NCI-H2107 treated with DMSO at 0.1 percent for 48 hours (cell line): ENCODE results near the gene OR6B3.
A peak's percentile ranks its signal among the peaks of the same experiment; 100 is the strongest.

Experiments
- DNase-seq: peaks from one replicate; lab custom pipeline; 2025; ENCODE audit not compliant: unreplicated experiment; lab: John Stamatoyannopoulos, UW

Gene OR6B3

DNA sequence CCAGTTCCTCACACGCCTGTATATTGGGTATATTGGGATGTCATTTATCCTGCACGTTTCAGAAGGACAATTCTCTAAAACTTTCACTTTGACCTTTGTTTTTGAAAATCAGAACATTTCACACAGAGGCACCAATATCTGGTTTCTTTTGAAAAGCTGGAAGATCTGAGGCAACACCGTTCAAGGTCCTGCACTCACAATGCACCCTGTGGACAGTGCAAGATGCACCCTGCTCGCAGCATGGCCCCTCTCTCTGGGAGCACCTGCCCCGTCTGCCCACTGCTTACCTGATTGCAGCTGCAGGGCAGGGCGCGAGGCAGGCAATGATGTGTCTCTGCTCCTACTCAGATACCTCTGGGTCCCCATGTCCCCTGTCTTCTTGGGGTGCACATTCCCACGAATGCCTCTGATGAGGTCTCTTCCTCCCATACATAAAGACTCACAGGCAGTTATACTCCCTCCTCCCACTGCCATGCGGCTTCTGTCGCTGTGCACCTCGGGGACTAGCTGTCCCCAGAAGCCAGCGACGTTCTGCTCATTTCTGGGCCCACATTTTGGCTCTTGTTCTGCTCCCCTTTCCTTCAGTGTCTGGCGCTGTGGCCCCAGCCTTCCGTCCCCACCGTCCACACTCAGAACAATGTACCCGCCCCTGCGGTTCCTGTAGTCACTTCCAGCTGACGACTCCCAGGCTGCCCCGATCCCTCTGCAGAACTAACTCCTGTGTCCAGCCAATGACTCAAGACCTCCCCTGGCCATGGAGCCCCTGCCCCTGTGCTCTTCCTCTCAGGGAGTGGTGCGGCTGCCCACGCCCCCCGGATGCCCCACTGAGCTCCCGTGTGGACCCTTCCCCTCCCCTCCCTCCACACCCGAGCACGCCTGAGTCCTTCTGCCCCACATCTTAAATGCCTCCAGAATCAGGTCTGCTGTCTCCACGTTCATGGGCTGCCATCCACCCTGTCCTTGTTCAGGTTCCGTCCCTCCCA, at the start of gene OR6B3:
Gene OR6B3, minus strand, starts transcription at position 349 of the 983 bp plus-strand sequence.
- DNase-seq: no peak

DNA sequence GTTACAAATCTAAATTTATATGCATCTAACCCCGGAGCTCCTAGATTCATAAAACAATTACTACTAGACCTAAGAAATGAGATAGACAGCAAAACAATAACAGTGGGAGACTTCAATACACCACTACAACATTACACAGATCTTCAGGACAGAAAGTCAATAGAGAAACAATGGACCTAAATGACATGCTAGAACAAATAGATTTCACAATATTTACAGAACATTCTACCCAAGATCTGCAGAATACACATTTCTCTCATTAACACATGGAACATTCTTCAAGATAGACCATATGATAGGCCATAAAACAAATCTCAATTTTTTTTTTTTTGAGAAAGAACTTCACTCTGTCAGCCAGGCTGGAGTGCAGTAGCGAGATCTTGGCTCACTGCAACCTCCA, 45.0 kb upstream of the OR6B3 start:
- DNase-seq: no peak

DNA sequence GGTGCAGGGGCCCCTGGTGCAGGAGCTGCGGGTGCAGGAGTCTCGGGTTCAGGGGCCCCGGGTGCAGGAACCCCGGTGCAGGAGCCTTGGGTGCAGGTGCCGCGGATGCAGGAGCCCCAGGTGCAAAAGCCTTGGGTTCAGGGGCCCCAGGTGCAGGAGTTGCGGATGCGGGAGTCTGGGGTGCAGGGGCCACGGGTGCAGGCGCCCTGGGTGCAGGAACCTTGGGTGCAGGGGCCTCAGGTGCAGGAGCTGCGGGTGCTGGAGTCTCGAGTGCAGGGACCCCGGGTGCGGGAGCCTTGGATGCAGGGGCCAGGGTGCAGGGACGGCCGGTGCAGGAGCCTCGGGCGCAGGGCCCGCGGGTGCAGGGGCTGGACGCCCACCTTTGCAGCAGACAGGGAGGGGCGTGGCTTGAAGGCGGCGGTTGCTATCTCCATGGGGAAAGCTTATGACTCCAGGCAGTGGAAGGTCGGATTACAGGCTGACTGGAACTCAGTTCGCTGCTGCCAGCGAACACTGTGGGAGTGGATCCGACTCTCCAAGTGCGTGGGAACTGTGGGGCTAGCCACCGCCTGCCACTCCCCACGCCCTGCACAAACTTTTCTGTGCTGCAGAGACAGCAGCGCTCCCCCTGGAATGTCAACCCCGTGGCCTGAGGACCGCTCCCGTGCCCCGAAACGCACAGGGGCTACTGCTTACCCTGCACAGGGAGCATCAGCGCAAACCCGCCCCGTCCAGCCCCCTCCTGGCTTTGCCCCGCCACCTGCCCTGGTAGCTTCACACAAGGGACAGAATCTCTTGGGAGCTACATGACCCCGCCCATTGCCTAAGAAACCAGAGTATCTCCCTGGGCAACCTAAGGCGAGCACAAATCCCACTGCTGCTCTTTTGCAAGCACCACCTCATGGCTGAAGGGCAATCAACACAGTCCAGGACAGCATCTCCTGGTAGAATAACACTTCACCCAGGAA, 42.5 kb upstream of the OR6B3 start:
- DNase-seq: peak; percentile 23

DNA sequence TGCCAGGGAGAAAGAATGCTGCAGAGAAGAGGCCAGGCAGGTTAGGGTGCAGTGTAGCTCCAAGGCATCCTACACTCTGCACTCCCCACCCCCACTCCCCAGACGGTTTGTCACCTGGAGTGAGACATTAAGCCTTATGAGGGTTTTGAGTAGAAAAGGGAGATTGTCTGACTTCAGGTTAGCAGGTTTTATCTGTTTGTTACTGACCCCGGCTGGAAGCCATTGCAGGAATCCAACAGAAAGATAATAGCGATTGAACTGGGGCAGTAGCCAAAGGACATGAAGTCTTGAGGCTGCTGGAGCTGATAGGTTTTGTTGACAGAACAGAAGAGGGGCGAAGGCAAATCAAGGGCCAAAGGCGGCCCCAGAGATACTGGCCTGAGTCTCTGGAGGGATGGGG, 36.0 kb upstream of the OR6B3 start:
- DNase-seq: no peak

DNA sequence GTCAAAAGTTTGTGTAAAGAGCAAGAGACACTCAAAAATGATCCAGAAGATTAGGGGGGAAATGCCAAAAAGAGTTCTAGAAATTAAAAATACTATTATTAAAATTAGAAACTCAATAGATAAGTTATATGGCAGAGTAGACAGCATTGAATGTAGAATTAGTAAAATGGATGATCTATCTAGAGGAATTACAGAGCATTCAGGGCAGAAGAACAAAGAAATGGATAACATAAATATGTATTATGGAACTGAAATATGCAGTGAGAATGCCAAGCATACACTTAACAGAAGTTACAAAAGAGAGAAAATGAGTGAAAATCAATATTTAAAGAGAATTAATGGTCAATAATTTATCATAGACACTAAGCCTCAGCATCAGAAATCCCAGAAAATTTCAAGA, 33.2 kb upstream of the OR6B3 start:
- DNase-seq: no peak

DNA sequence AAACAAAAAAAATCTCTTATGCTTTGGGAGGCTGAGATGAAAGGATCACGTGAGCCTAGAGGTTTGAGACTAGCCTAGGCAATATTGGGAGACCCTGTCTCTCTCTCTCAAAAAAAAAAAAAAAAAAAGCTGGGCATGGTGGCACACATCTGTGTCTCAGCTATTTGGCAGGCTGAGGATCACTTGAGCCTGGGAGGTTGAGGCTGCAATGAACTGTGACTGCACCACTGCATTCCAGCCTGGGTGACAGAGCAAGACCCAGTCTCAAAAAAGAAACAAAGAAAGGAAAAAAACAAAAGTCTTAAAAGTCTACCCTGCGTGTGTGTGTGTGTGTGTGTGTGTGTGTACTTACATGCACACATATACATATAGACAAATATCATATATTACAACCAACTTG, 25.3 kb upstream of the OR6B3 start:
- DNase-seq: no peak

DNA sequence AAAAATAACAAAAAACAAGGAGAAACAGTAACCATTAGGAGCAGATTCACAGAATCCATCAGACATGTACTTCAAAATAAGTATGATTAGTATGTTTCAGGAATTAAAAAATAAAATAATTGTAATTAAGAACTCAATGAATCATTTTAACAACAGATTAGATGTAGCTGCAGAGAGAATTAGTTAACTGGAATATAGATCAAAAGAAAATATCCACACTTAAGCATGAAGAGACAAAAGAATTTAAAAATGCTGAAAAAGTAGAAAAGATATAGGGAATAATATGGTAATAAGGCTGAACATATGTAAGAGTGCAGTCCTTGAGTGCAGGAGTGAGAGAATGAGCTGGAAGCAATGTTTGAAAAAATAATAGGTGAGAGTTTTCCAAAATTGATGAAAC, 24.1 kb upstream of the OR6B3 start:
- no peak for DNase-seq

DNA sequence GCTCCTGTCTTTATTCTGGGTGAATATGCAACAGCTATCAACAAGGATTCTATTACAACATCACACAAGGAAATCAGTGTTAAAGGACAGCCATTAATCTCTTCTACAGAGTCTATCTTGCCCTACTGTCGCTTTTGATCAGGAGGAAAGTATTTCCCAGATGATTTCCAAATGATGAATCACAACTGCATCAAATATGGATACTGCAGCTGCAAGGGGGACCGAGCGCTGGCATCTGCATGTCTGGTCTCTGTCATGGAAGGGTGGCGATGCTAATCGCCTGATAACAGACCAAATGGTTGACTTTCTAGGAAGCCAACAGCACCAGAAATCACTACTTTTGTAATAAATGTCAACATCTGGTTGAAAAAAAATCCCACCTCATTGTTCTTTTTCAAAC, 21.2 kb upstream of the OR6B3 start:
- DNase-seq: no peak

DNA sequence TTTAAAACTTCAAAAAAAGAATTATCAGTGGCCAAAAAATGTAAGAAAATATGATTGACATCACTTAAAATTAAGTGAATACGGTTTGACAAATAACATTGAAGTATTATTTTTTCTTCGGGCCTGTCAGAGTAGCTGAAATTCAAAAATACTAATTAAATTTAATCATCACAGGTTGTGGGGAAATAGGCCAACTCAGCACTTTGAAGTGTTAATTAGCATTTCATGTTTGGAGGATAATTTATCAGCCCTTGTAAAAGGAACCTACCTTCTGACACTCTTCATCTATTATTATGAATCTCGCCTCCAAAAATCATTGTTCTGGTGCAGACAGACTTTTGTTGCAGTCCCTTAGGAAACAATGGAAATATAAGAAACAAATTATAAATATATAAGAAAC, 17.6 kb upstream of the OR6B3 start:
- DNase-seq: no peak

DNA sequence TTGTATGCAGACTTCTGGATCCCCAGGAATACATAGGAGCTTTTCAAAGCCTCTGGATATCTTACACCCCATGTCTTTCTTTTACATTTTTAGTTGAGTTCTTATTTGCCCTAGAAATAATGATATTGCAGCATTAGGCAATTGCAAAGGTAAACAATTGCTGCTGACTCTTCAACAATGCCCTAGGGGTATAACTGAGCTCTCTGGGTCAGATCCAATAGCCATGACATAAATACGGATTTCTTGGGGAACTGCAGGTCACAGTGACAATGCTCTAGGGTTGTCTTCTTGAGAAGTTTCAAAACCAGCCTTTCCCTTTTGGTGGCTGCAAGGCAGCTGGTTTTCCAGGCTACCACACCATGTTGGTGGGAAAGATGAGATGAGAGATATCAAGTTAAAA, 16.5 kb upstream of the OR6B3 start:
- no peak for DNase-seq

DNA sequence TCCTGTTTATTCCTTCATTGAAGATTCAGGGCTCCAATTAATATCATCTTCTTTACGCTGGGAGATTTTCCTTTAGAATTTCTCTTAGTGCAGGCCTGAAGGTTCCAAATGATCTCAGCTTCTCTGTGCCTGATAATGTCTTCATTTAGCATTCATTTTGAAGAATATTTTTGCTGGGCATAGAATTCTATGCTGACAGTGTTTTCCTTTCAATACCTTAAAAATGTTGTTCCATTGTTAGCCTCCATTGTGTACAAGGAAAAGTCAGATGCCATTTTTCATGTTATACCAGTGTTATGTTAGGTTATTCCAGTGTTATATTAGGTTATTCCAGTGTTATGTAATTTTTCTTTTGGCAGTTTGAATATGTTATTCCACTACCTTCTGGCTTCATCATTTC, 14.9 kb upstream of the OR6B3 start:
- no peak for DNase-seq

DNA sequence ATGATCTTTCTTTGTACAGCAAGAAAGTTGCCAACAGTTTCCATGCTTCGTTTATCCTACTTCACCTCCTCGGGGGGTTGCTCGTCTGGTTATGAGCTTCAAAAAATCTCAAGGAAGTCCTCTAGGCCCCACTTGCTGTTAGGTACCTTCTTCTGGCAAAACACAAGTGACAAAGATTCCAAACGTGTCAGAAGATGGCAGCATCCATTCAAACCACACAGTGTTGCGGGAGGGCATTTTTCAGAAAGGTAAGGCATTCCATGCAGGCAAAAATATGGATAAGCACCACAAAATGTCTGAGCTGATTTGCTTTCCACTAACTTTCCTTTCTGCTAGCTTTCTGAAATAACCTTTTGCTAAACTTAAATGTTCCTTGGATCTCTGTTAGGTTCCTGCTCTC, 13.2 kb upstream of the OR6B3 start:
- DNase-seq: no peak

DNA sequence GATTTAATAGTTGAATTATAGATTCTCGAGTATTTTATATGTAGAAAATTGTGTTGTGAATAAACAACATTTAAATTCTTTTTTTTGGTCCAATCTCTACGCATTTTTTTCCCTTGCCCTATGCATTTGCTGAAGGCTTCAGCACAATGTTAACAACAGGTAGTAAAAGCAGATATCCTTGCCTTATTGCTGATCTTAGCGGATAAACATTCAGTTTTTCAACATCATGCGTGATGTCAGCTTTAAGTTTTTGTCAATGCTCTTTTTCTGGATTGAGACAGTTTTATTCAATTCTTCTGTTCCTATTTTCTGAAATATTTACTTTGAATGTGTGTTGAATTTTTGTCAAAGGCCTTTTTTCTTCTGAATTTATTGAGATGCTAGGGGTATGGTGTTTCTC, 11.6 kb upstream of the OR6B3 start:
- no peak for DNase-seq

DNA sequence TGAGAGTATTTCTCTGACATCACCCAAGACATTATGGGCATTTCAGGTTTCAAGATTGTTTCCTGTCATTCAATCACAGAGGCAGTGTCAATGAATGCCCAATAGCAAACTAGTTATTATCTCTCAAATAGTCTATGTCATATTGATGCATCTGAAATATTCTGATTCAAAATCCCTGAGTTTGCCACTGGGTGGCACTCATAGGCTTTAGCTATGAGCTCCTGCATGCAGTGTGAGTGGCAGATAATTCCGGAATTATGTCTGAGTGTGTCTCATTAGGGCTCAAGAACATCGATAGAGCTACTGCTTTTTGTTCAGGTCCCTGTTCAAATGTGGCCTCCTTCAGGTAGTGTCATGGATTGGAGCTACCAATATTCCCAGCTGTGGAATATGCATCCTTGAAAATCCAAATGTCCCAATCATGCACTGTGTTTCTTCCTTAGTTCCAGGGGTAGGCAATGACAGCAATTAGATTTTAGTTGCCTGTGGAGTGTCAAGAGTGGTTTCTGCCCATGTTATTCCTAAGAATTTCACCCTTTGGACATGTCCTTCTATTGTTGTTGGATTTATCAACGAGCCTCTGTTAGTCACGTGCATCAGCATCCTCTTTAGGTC, 7.8 kb upstream of the OR6B3 start:
- peak; percentile 6 for DNase-seq

DNA sequence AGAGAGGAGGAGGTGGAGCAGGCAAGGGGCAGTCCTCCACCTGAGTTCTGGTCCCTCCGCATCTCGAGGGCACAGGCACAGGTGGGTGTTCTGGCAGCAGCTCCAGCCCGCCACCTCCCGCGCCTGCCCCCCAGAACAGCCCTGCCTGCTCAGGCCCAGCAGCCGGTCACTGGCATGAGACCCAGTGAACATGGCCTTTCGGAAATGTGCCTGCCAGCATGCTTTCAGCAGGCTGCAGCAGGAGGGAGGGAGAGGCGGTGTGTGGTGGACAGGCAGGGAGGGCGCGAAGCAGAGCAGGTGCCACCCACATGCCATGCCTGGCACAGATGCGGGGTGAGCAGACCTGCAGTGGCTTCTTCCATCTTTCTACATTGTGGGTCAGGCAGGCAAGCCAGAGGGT, 3.4 kb upstream of the OR6B3 start:
- no peak for DNase-seq

DNA sequence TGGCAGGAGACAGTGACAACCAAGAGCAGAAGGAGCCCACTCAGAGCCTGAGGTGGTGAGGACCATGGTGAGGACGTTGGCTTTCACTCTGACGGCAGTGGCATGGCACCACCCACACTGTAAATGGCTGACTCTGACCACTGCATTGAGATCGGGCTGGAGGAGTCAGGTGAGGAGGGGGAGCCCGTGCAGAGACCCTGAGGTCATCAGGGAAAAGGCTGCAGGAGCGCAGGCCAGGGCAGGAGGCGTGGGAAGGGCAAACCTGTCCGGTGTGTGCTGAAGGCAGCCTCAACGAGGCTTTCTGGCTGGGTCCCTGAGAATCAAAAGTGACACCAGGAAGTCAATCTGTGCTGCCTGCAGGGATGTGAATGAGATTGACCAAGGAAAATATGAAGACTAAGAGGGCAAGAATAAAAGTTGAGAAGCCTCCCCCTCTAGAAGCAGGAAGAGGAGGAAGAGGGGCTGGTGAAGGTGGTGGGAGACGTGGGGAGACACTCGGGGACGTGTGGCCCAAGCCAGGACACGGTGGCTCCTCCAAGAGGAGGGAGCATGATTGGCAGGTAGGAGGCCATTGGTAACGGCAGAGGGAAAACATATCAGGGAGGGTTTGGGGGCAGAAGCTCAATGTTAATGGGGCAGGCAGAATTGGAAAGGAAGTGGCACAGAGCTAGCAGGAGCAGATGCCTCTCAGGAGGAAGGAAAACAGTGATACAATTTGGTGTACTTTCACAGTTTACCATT, 2.0 kb upstream of the OR6B3 start:
- DNase-seq: no peak

DNA sequence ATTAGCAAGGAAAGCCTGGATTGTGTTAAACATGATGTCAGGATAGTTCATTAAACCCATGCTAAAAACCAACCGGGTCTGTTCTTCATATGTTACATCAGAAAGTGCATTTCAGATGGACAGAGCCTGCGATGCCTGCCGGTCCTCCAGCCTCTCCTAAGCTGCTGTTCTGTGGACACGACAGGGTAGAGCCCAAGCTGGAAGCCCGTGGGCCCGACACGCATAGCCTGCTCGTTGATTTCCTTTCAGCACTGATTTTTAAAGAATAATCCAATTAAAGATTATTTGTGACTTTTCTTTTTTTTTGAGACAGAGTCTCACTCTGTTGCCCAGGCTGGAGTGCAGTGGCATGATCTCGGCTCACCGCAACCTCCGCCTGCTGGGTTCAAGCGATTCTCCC, 797 bp downstream of the OR6B3 start:
- DNase-seq: no peak

DNA sequence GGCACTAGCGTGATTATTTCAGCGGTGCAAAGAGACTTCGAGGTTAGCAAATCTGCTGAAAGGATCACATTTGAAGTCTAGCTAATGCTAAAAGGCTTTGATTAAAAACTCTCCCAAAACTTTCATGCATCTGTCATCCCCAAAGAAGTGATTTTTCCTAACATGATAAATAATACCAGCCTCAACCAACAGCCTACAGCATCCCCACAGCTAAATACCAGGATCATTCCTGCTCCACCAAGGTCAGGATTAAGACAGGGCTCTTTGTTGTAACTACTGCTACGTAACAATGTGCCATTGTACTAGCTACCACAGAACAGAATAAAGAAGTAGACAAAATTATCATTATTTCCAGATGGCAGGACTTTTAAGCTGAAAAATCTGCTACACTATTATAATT, 1.6 kb downstream of the OR6B3 start:
- no peak for DNase-seq

DNA sequence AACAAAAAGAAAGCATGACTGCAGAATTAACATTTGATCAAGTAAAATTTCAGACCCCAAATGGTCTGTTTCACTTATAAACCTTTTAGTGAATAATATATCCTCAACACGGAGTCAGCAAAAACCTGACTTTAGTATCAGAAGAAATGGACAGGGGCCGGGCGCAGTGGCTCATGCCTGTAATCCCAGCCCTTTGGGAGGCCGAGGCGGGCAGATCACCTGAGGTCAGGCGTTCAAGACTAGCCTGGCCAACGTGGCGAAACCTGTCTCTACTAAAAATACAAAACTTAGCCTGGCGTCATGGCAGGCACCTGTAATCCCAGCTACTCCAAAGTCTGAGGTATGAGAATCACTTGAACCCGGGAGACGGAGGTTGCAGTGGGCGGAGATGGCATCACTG, 3.0 kb downstream of the OR6B3 start:
- DNase-seq: no peak

DNA sequence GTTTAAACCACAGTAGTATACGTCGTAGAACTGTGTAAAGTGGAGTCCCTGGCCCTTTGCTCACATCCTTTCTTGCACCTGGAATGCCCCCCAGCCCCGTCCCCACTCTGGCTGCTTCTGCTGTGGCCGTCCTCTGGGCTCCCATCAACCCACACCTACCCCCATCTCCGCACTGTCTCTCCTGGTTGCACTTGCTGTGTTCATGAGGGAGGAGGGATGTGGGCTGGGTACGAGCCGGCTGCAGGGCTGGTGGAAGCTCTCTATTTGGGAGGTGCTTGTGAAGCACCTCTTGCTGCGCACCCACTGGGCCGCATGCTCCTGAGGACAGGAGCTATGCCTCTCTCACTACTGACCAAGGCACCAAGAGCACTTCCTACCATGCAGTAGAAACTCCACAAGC, 5.1 kb downstream of the OR6B3 start:
- no peak for DNase-seq

DNA sequence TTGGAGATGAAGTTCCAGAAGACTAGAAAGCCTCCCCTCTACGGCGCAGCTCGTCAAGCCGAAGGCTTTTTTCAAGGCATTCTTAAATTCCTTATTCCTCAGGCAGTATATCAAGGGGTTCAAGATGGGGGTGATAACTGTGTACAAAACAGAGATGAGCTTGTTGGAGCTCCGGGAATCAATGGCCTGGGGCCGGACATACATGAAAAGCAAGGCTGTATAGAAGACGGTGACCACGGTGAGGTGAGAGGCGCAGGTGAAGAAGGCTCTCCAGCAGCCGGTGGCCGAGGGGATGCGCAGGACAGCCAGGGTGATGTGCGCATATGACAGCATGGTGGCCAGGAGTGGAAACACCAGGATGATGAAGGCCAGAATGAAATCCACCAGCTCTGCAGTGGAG, 8.2 kb downstream of the OR6B3 start:
- no peak for DNase-seq
